ENCODE measurements around the gene EZH1.

GRCh38 chr17:42702446-42702845, 42.4 kb downstream of the EZH1 start:
- TF ChIP-seq FOXM1 (IDR thresholded peaks at IDR 0.05; ENCODE audit: borderline replicate concordance) (no peak), SP1 (IDR thresholded peaks at IDR 0.05) (no peak)

All from HEK293T (cell line).